GM10248 (cell line): Measurements from ENCODE around the gene SP1.
"Not testable (repeated sequence)": the region's sequence is repeated elsewhere in the genome, so short reads cannot be mapped to it uniquely, and the experiment has no call there.

Experiments used
- CTCF ChIA-PET: fragments of 300-600 bp; sonication (Branson Sonifier 250); formaldehyde crosslinking; extraction: SDS; loops from one replicate; lab custom pipeline; 2021; ENCODE audit warnings: antibody characterized with exemption; lab: Yijun Ruan, JAX
- POLR2A ChIA-PET: fragments of 350-650 bp; sonication (Branson Sonifier 250); formaldehyde crosslinking; extraction: SDS; loops from one replicate; lab custom pipeline; 2020; ENCODE audit warnings: antibody characterized with exemption; lab: Yijun Ruan, JAX
- DNase-seq: peaks from one replicate; pipeline ENCODE4 v3.0.0; 2012; ENCODE audit errors: extremely low spot score
- TF ChIP-seq, protein P1 (sequence below): IDR thresholded peaks from 2 replicates; pipeline ENCODE4 v1.5.1; 2012; ENCODE audit warnings: mild to moderate bottlenecking, low read depth; ENCODE audit errors: extremely low read depth, missing control alignments, control extremely low read depth

Gene SP1

DNA sequence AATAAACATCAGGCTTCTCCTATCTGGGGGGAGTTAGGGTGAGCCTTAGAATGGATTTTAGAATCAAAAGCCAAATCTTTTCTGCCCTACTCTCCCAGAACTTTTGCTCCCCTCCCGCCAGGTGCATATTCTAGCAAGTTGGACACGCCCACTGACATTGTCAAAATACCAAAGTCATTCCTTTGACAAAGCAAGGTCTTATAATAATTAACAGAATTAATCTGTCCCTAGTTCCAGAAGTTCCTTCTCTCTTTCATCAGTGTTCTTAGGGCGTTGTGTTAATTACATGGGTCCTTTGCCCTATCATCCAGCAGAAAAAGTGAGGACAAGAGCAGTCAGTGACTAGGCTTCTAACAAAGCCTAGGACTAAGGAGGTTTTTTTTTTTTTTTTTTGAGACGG, 64.0 kb downstream of the SP1 start:
- ChIA-PET CTCF (no interaction called here), POLR2A (interaction anchor here (0.7 kb wide), 1 partner anchor 64 kb away, joined by 4 read pairs; no protein-coding TSS in a partner anchor)
- DNase-seq = no peak
- TF ChIP-seq, protein P1, sequence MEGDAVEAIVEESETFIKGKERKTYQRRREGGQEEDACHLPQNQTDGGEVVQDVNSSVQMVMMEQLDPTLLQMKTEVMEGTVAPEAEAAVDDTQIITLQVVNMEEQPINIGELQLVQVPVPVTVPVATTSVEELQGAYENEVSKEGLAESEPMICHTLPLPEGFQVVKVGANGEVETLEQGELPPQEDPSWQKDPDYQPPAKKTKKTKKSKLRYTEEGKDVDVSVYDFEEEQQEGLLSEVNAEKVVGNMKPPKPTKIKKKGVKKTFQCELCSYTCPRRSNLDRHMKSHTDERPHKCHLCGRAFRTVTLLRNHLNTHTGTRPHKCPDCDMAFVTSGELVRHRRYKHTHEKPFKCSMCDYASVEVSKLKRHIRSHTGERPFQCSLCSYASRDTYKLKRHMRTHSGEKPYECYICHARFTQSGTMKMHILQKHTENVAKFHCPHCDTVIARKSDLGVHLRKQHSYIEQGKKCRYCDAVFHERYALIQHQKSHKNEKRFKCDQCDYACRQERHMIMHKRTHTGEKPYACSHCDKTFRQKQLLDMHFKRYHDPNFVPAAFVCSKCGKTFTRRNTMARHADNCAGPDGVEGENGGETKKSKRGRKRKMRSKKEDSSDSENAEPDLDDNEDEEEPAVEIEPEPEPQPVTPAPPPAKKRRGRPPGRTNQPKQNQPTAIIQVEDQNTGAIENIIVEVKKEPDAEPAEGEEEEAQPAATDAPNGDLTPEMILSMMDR = no peak

GRCh38 chr12:53444593-53445325, 64.8 kb downstream of the SP1 start:
- CTCF ChIA-PET, DNase-seq: not testable (repeated sequence)
- POLR2A ChIA-PET = interaction anchor here (0.7 kb wide), 1 partner anchor 65 kb away, joined by 4 read pairs; no protein-coding TSS in a partner anchor

GRCh38 chr12:53450936-53451335, 71.0 kb downstream of the SP1 start:
- POLR2A ChIA-PET = interaction anchor here (2.0 kb wide), 1 partner anchor 50 kb away, joined by 4 read pairs; the partner anchor contains the start of gene TARBP2
- CTCF ChIA-PET = interaction anchor here (0.6 to 2.7 kb wide), 11 partner anchors 11 to 130 kb away, joined by 3 to 8 read pairs (median 4); partner anchors contain the start of gene AAAS
- DNase-seq = no peak
- TF ChIP-seq, protein P1 = no peak

DNA sequence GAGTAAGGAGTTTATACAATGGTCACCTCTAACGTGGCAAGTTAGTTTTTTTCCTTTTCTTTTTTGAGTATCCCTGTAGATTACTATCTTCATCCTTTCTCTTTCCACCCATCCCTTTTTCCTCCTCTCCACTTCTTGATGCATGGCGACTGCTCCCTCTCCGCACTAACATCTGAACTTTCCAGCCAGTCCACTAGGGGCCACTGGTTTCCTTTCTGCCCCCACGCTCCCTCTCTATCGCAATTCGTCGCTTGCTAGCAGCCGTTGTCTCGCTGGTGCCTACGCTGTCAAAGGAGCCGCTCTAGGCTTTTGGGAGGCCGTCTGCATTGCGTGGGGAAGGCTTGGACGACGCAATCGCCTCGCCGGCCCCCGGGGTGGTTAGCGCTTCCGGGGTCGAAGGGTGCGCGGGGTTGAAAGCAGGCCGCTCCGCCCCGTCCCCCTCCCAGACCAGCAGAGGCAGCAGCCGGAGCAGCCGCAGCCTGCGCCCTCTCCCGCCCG, 71.7 kb downstream of the SP1 start, which contains the start of gene PCBP2:
Gene PCBP2, plus strand, starts transcription at position 442 of the 498 bp plus-strand sequence. CDS start 2,699 bp downstream, outside the sequence.
- POLR2A ChIA-PET = interaction anchor here (2.0 kb wide), 1 partner anchor 49 kb away, joined by 4 read pairs; the partner anchor contains the start of gene TARBP2
- TF ChIP-seq, protein P1 = peak; percentile 94

DNA sequence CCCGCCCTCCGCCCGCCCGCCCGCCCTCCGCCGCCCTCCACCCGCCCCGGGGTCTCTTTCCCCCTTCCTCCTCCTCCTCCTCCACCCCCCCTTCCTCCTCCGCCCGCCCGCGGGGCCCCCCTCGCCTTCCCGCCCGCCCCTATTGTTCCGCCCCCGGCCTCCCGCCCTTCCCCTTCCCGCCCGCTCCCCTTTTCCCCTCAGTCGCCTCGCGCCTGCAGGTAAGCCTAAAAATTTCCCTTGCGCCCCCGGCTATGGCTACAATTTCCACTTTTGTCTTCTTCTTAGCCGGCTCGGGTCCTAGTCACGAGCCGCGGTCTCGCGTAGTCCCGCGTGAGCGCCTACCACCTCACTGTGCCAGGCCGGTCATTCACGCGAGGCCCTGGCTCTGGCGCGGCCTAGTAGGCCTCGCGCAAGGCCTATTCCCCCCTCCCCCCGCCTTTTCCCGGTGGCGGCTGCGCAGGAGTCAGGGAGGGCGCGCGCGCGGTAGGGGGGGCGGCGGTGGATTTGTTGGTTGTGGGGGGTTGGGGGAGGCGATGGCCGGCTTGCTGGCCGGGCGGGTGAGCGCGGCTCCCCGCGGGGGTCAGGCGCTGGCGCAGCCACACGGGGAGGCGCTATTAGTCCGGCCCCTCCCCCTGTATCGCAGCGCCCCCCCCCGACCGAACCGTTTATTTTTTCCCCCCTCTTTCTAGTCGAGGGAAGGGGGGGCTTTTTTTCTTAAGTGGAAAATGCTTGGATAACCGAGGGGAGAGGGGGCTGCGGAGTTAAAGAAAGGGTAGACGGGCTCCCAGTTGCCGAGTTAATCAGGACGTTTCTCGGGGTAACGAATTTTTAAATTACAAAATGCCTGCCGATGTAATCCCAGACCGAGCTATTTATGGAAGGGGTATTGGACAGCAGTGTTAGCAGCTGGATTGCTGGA, 72.4 kb downstream of the SP1 start:
- DNase-seq = peak; percentile 85
- ChIA-PET POLR2A (interaction anchor here (0.7 kb wide), 3 partner anchors 16 to 133 kb away, joined by 3 to 5 read pairs (median 4); no protein-coding TSS in a partner anchor), CTCF (interaction anchor here (1.0 to 3.0 kb wide), 4 partner anchors 12 to 107 kb away, joined by 3 to 14 read pairs (median 4); no protein-coding TSS in a partner anchor)
- TF ChIP-seq, protein P1 = peak; percentile 30

More for the DNA sequence above, 71.7 kb downstream of the SP1 start, which contains the start of gene PCBP2:
- CTCF ChIA-PET = interaction anchor here (0.6 to 2.7 kb wide), 10 partner anchors 12 to 131 kb away, joined by 3 to 8 read pairs (median 4); partner anchors contain the start of gene AAAS
- peak; percentile 97 for DNase-seq

- DNase-seq = no peak
- ChIA-PET POLR2A (interaction anchor here (0.6 to 1.7 kb wide), 3 partner anchors 13 to 95 kb away, joined by 3 to 6 read pairs (median 3); no protein-coding TSS in a partner anchor), CTCF (interaction anchor here (1.1 to 3.0 kb wide), 5 partner anchors 14 to 102 kb away, joined by 3 to 14 read pairs (median 5); no protein-coding TSS in a partner anchor)
- TF ChIP-seq, protein P1 = no peak
These were observed 74.1 kb downstream of the SP1 start for GRCh38 chr12:53453953-53454640.
